ENCODE measurements around the gene CALM3. TPM values are rescaled to one million over a fixed set of nuclear protein-coding genes. Genes with fewer than 3 reads are reported as not detected.
"Not testable (repeated sequence)": the region's sequence is repeated elsewhere in the genome, so short reads cannot be mapped to it uniquely, and the experiment has no call there.

CALM3 gene
- polyA plus RNA-seq, 1 donor (not counting 4 experiments of a cell fraction or from before 2014, with no cell fraction given), result 411 TPM

GRCh38 chr19:46559203-46559602, 41.9 kb upstream of the CALM3 start:
- H3K9me1 ChIP-seq (ENCODE audit: control insufficient read depth, extremely low read depth, insufficient read depth, low read length), result no peaks in the 10 kb centered on the region
- no peak overlapping the region for H3K27ac ChIP-seq (ENCODE audit: control insufficient read depth, insufficient read depth, low read length)
- H3K9me3 ChIP-seq (ENCODE audit: control insufficient read depth, low read depth, low read length), result no peaks in the 10 kb centered on the region
- no peak overlapping the region for H2AFZ ChIP-seq (ENCODE audit: control insufficient read depth, low read length)
- H3K4me2 ChIP-seq (ENCODE audit: control insufficient read depth, extremely low read depth, insufficient read depth, low read depth, low read length), result no peak overlapping the region
- H3K4me1 ChIP-seq (ENCODE audit: control insufficient read depth, extremely low read depth, insufficient read depth, low read length), result no peaks in the 10 kb centered on the region
- no peak for FAIRE-seq
- H3K9ac ChIP-seq (ENCODE audit: control insufficient read depth, extremely low read depth, insufficient read depth, low read length), result no peak overlapping the region
- no peak for TF ChIP-seq EZH2 (IDR thresholded peaks at IDR 0.05; ENCODE audit: low read length)
- no peak for TF ChIP-seq CTCF (optimal IDR thresholded peaks at IDR 0.05 in 1 of 3, IDR thresholded peaks at IDR 0.05 in 1 of 3, conservative IDR thresholded peaks at IDR 0.05 in 1 of 3; ENCODE audit: extremely low read depth in 1 of 3, insufficient read depth in 2 of 3, low read length in 3 of 3)
- no peak overlapping the region for H3K4me3 ChIP-seq (ENCODE audit: control insufficient read depth in 2 of 3, extremely low read depth in 1 of 3, insufficient read depth in 2 of 3, low read depth in 1 of 3, low read length in 3 of 3)
- H4K20me1 ChIP-seq (ENCODE audit: control insufficient read depth, extremely low read depth, insufficient read depth, low read length), result no peaks in the 10 kb centered on the region
- no peak for DNase-seq (ENCODE audit: low read depth, low spot score)
- no peaks in the 10 kb centered on the region for H3K79me2 ChIP-seq (ENCODE audit: control insufficient read depth, insufficient read depth, low read length)
- H3K27me3 ChIP-seq (ENCODE audit: control insufficient read depth, extremely low read depth, insufficient read depth, low read length), result no peaks in the 10 kb centered on the region
- no peaks in the 10 kb centered on the region for H3K36me3 ChIP-seq (ENCODE audit: control insufficient read depth in 2 of 2, extremely low read depth in 1 of 2, insufficient read depth in 2 of 2, low read length in 2 of 2)
- dilution Hi-C loops (cut with MboI; ENCODE audit: extremely low pct_ligation_motif_present, low sequenced_read_pairs), result no loop called here

GRCh38 chr19:46559675-46560074, 41.5 kb upstream of the CALM3 start:
- H3K9me3 ChIP-seq (ENCODE audit: control insufficient read depth, low read depth, low read length); H3K27me3 ChIP-seq (ENCODE audit: control insufficient read depth, extremely low read depth, insufficient read depth, low read length); H3K79me2 ChIP-seq (ENCODE audit: control insufficient read depth, insufficient read depth, low read length); H4K20me1 ChIP-seq (ENCODE audit: control insufficient read depth, extremely low read depth, insufficient read depth, low read length); H2AFZ ChIP-seq (ENCODE audit: control insufficient read depth, low read length); H3K36me3 ChIP-seq (ENCODE audit: control insufficient read depth in 2 of 2, extremely low read depth in 1 of 2, insufficient read depth in 2 of 2, low read length in 2 of 2); H3K9me1 ChIP-seq (ENCODE audit: control insufficient read depth, extremely low read depth, insufficient read depth, low read length); DNase-seq (ENCODE audit: low read depth, low spot score); H3K4me2 ChIP-seq (ENCODE audit: control insufficient read depth, extremely low read depth, insufficient read depth, low read depth, low read length); FAIRE-seq; H3K9ac ChIP-seq (ENCODE audit: control insufficient read depth, extremely low read depth, insufficient read depth, low read length); H3K4me3 ChIP-seq (ENCODE audit: control insufficient read depth in 2 of 3, extremely low read depth in 1 of 3, insufficient read depth in 2 of 3, low read depth in 1 of 3, low read length in 3 of 3); H3K27ac ChIP-seq (ENCODE audit: control insufficient read depth, insufficient read depth, low read length); dilution Hi-C loops (cut with MboI; ENCODE audit: extremely low pct_ligation_motif_present, low sequenced_read_pairs); H3K4me1 ChIP-seq (ENCODE audit: control insufficient read depth, extremely low read depth, insufficient read depth, low read length): not testable (repeated sequence)

GRCh38 chr19:46564701-46565100, 36.4 kb upstream of the CALM3 start:
- Histone ChIP-seq H4K20me1 (ENCODE audit: control insufficient read depth, extremely low read depth, insufficient read depth, low read length) (no peaks in the 10 kb centered on the region), H3K4me3 (ENCODE audit: control insufficient read depth in 2 of 3, extremely low read depth in 1 of 3, insufficient read depth in 2 of 3, low read depth in 1 of 3, low read length in 3 of 3) (no peak overlapping the region), H3K4me2 (ENCODE audit: control insufficient read depth, extremely low read depth, insufficient read depth, low read depth, low read length) (no peak overlapping the region), H2AFZ (ENCODE audit: control insufficient read depth, low read length) (no peak overlapping the region), H3K27ac (ENCODE audit: control insufficient read depth, insufficient read depth, low read length) (no peak overlapping the region), H3K36me3 (ENCODE audit: control insufficient read depth in 2 of 2, extremely low read depth in 1 of 2, insufficient read depth in 2 of 2, low read length in 2 of 2) (no peaks in the 10 kb centered on the region), H3K9me1 (ENCODE audit: control insufficient read depth, extremely low read depth, insufficient read depth, low read length) (no peaks in the 10 kb centered on the region), H3K9me3 (ENCODE audit: control insufficient read depth, low read depth, low read length) (no peaks in the 10 kb centered on the region), H3K79me2 (ENCODE audit: control insufficient read depth, insufficient read depth, low read length) (no peaks in the 10 kb centered on the region), H3K27me3 (ENCODE audit: control insufficient read depth, extremely low read depth, insufficient read depth, low read length) (no peaks in the 10 kb centered on the region), H3K9ac (ENCODE audit: control insufficient read depth, extremely low read depth, insufficient read depth, low read length) (no peak overlapping the region), H3K4me1 (ENCODE audit: control insufficient read depth, extremely low read depth, insufficient read depth, low read length) (no peaks in the 10 kb centered on the region)
- TF ChIP-seq EZH2 (IDR thresholded peaks at IDR 0.05; ENCODE audit: low read length) (no peak), CTCF (optimal IDR thresholded peaks at IDR 0.05 in 1 of 3, IDR thresholded peaks at IDR 0.05 in 1 of 3, conservative IDR thresholded peaks at IDR 0.05 in 1 of 3; ENCODE audit: extremely low read depth in 1 of 3, insufficient read depth in 2 of 3, low read length in 3 of 3) (no peak)
- DNase-seq (ENCODE audit: low read depth, low spot score), result no peak
- dilution Hi-C loops (cut with MboI; ENCODE audit: extremely low pct_ligation_motif_present, low sequenced_read_pairs), result no loop called here
- FAIRE-seq, result no peak
